Tibial nerve (tissue), 4 donors: ENCODE results near the gene RTF1.

Source experiments
- CTCF ChIP-seq, 5 experiments: fragments of 200-600 bp in 3 of 5; fragments of 450-650 bp in 2 of 5; sonication (generic) in 3 of 5; IDR thresholded peaks; one replicate each; pipeline ENCODE4 v1.5.1; 2016 to 2019; ENCODE audit warnings: antibody characterized with exemption in 5 of 5, mild to moderate bottlenecking in 3 of 5, moderate library complexity in 2 of 5
- EP300 ChIP-seq, 2 donors: sonication (generic); formaldehyde crosslinking; IDR thresholded peaks; one replicate each; pipeline ENCODE4 v1.6.1; 2017; ENCODE audit warnings: antibody characterized with exemption in 2 of 2, mild to moderate bottlenecking in 1 of 2
- POLR2A ChIP-seq, 2 donors: fragments of 450-650 bp; IDR thresholded peaks; one replicate each; pipeline ENCODE4 v1.6.1; 2017; ENCODE audit warnings: antibody characterized with exemption in 2 of 2, mild to moderate bottlenecking in 2 of 2, moderate library complexity in 2 of 2

GRCh38 chr15:41480396-41481140 is 63.7 kb downstream of the RTF1 start:
- no peak for TF ChIP-seq POLR2A (IDR thresholded peaks at IDR 0.05)
- no peak for TF ChIP-seq CTCF (IDR thresholded peaks at IDR 0.05)
- no peak for TF ChIP-seq EP300 (IDR thresholded peaks at IDR 0.05)
